Endothelial cell of umbilical vein (primary cell): Measurements from ENCODE around the gene C20orf144. TPM values are rescaled to one million over a fixed set of nuclear protein-coding genes. Genes with fewer than 3 reads are reported as not detected.

Experiments used
- BruUV-seq: library from RNA; stranded (reverse); fragments of 400-500 nt; replicated peaks from 2 replicates; lab custom pipeline; 2021; lab: Mats Ljungman, UMichigan
- CTCF ChIA-PET: fragments of 300-600, 350-600 bp; sonication (Branson Sonifier 250); formaldehyde crosslinking; loops from one replicate; lab custom pipeline; 2021; ENCODE audit warnings: antibody characterized with exemption, inconsistent platforms; lab: Charles Lee
- POLR2A ChIA-PET: fragments of 300-600, 350-600 bp; sonication (Branson Sonifier 250); formaldehyde crosslinking; loops from one replicate; lab custom pipeline; 2021; ENCODE audit warnings: antibody characterized with exemption, inconsistent platforms; lab: Charles Lee
- DNase-seq: peaks from one replicate; pipeline ENCODE4 v3.0.0-alpha.2; 2011; ENCODE audit warnings: low read depth, low spot score
- FAIRE-seq: peaks from 2 replicates; lab custom pipeline; 2011; peaks lifted over from hg19 to GRCh38; lab: Jason Lieb, UNC
- H2AFZ ChIP-seq: 2 replicates; pipeline ENCODE4 v1.6.0; 2012; ENCODE audit warnings: low read depth, low read length, control low read depth, inconsistent platforms
- H3K27ac ChIP-seq: 2 replicates; pipeline ENCODE4 v1.5.1; 2011; ENCODE audit warnings: low read depth, mild to moderate bottlenecking, control low read depth, low read length, moderate library complexity; ENCODE audit not compliant: insufficient read depth
- H3K27me3 ChIP-seq, 2 experiments: 2 replicates each; pipeline versions ENCODE4 v1.6.0 to v1.6.1; 2011; ENCODE audit warnings: low read length in 2 of 2, mixed read lengths in 1 of 2; ENCODE audit not compliant: control insufficient read depth in 2 of 2, insufficient read depth in 2 of 2
- H3K36me3 ChIP-seq, 2 experiments: 2 replicates in 1 of 2; 3 replicates in 1 of 2; pipeline ENCODE4 v1.5.1; 2011; ENCODE audit warnings: low read length in 2 of 2, mild to moderate bottlenecking in 1 of 2, moderate library complexity in 1 of 2; ENCODE audit not compliant: control insufficient read depth in 2 of 2, insufficient read depth in 2 of 2; ENCODE audit errors: extremely low read depth in 1 of 2
- H3K4me1 ChIP-seq: 3 replicates; pipeline ENCODE4 v1.5.1; 2011; ENCODE audit warnings: mild to moderate bottlenecking, low read length; ENCODE audit not compliant: control insufficient read depth, insufficient read depth; ENCODE audit errors: extremely low read depth
- H3K4me2 ChIP-seq: 2 replicates; pipeline ENCODE4 v1.6.1; 2011; ENCODE audit warnings: low read length, control low read depth, mixed read lengths; ENCODE audit not compliant: insufficient read depth
- H3K4me3 ChIP-seq, 3 experiments: fragments of 200-600 bp in 1 of 3; sonication (generic), shearing (Covaris generic) in 1 of 3; replicated peaks in 1 of 3; 2 replicates each; pipeline ENCODE4 v1.5.1; 2011 to 2016; ENCODE audit warnings: control low read depth in 3 of 3, low read length in 3 of 3, mild to moderate bottlenecking in 2 of 3, inconsistent platforms in 1 of 3, low read depth in 1 of 3, moderate library complexity in 1 of 3; ENCODE audit not compliant: insufficient read depth in 1 of 3
- H3K79me2 ChIP-seq: 2 replicates; pipeline ENCODE4 v1.6.0; 2012; ENCODE audit warnings: low read length, inconsistent platforms; ENCODE audit not compliant: control insufficient read depth, insufficient read depth
- H3K9ac ChIP-seq: replicated peaks from 2 replicates; pipeline ENCODE3; 2011; ENCODE audit warnings: low read length, control low read depth; ENCODE audit not compliant: insufficient read depth; ENCODE audit errors: extremely low read depth
- H3K9me1 ChIP-seq: replicated peaks from 3 replicates; pipeline ENCODE4 v1.6.0; 2011; ENCODE audit warnings: mild to moderate bottlenecking, low read length; ENCODE audit not compliant: control insufficient read depth, insufficient read depth; ENCODE audit errors: extremely low read depth
- H3K9me3 ChIP-seq: replicated peaks from 2 replicates; pipeline ENCODE4 v1.5.1; 2012; ENCODE audit warnings: low read length, inconsistent platforms; ENCODE audit not compliant: control insufficient read depth, insufficient read depth
- H4K20me1 ChIP-seq: replicated peaks from 2 replicates; pipeline ENCODE3; 2011; ENCODE audit warnings: mild to moderate bottlenecking, low read length; ENCODE audit not compliant: control insufficient read depth, insufficient read depth; ENCODE audit errors: extremely low read depth
- EZH2 ChIP-seq: IDR thresholded peaks from 2 replicates; pipeline ENCODE4 v1.6.1; 2012; ENCODE audit warnings: borderline replicate concordance, low read depth, mild to moderate bottlenecking, moderate library complexity, low read length, inconsistent platforms; ENCODE audit not compliant: severe bottlenecking
- FOS ChIP-seq: IDR thresholded peaks from 2 replicates; pipeline ENCODE4 v1.6.1; 2011; ENCODE audit warnings: mild to moderate bottlenecking, low read length, moderate library complexity, borderline replicate concordance; ENCODE audit not compliant: insufficient read depth
- GATA2 ChIP-seq: IDR thresholded peaks from 2 replicates; pipeline ENCODE4 v1.7.0; 2011; ENCODE audit warnings: low read depth, mild to moderate bottlenecking, moderate library complexity, mixed read lengths, low read length; ENCODE audit not compliant: insufficient read length, insufficient read depth
- JUN ChIP-seq: IDR thresholded peaks from 2 replicates; pipeline ENCODE4 v1.6.1; 2011; ENCODE audit warnings: borderline replicate concordance, low read depth; ENCODE audit not compliant: insufficient read length, insufficient read depth
- MYC ChIP-seq: IDR thresholded peaks from one replicate; pipeline ENCODE4 v1.6.1; 2011; ENCODE audit warnings: mild to moderate bottlenecking, low read depth, low read length
- POLR2A ChIP-seq: IDR thresholded peaks from 2 replicates; pipeline ENCODE4 v1.6.1; 2012; ENCODE audit warnings: low read depth, mild to moderate bottlenecking, control low read depth, low read length
- POLR2AphosphoS5 ChIP-seq: IDR thresholded peaks from 2 replicates; pipeline ENCODE4 v1.6.1; 2012; ENCODE audit warnings: low read depth, mild to moderate bottlenecking, control low read depth, low read length, moderate library complexity; ENCODE audit not compliant: insufficient read depth
- dilution Hi-C: fragments of 300-500 bp; cut with MboI; formaldehyde crosslinking; loops from one replicate; pipeline ENCODE4 v1.15.0; 2019; ENCODE audit warnings: low sequenced_read_pairs; ENCODE audit not compliant: extremely low pct_ligation_motif_present
- intact Hi-C: fragments of 100-400 bp; cut with micrococcal nuclease; formaldehyde crosslinking; loops from one replicate; pipeline ENCODE4 v1.10.0; 2022
- polyA plus RNA-seq, 4 experiments: library from polyadenylated mRNA; depleted of rRNA in 3 of 4; stranded (reverse) in 3 of 4; unstranded in 1 of 4; fragments of >200 nt; gene quantifications; 2 replicates each; pipeline versions ENCODE4 v1.2.1 to v1.2.3, GENCODE V29; 2011 to 2012; ENCODE audit warnings: missing spikeins in 1 of 4
- total RNA-seq: library from RNA; stranded (reverse); gene quantifications from 2 replicates; pipeline ENCODE4 v1.2.3, GENCODE V29; 2021
- TF ChIP-seq, protein P1 (sequence below): IDR thresholded peaks from 2 replicates; pipeline ENCODE4 v1.6.1; 2011; ENCODE audit not compliant: insufficient read depth, insufficient read length
- TF ChIP-seq, protein P2 (sequence below), 2 donors: IDR thresholded peaks; 1 replicate in 1 of 2; 2 replicates in 1 of 2; pipeline ENCODE4 v1.5.1; 2011; ENCODE audit warnings: low read length in 2 of 2, mild to moderate bottlenecking in 2 of 2, moderate library complexity in 2 of 2, control low read depth in 1 of 2, inconsistent platforms in 1 of 2, low read depth in 1 of 2; ENCODE audit not compliant: insufficient read depth in 1 of 2; ENCODE audit errors: extremely low read depth in 1 of 2

Gene C20orf144
- total and polyA plus RNA-seq, 2 donors (not counting 3 experiments of a cell fraction or from before 2014, with no cell fraction given), result not detected

DNA sequence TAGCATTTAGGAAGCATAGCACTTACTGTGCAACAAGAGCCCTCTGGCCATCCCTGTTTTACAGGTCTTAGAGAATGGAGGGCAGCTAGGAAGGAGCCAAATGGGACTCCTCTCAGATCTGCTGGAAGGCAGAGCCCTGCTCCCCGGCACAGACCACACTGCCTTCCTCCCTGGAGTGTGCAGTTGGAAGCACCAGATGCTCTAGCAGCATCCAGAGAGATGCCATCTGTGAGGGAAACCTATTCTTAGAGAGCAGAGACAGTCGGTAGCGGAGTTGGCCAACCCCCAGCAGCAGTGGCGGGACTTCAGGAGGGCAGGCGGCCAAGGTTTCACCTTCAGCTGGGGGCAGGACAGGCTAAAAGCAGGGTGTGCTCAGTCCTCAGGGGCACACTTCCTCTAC, 40.7 kb downstream of the C20orf144 start:
- no peak overlapping the region for H2AFZ ChIP-seq
- dilution Hi-C loops (no loop called here), intact Hi-C loops (no loop called here)
- H3K9me1 ChIP-seq, result no peaks in the 10 kb centered on the region
- no peaks in the 10 kb centered on the region for H3K79me2 ChIP-seq
- no peak overlapping the region for H3K27ac ChIP-seq
- H3K27me3 ChIP-seq, result no peaks in the 10 kb centered on the region
- TF ChIP-seq JUN (no peak), GATA2 (no peak), MYC (no peak), EZH2 (no peak), POLR2AphosphoS5 (no peak), POLR2A (no peak), FOS (no peak)
- TF ChIP-seq, protein P1, sequence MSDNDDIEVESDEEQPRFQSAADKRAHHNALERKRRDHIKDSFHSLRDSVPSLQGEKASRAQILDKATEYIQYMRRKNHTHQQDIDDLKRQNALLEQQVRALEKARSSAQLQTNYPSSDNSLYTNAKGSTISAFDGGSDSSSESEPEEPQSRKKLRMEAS, result no peak
- TF ChIP-seq, protein P2, sequence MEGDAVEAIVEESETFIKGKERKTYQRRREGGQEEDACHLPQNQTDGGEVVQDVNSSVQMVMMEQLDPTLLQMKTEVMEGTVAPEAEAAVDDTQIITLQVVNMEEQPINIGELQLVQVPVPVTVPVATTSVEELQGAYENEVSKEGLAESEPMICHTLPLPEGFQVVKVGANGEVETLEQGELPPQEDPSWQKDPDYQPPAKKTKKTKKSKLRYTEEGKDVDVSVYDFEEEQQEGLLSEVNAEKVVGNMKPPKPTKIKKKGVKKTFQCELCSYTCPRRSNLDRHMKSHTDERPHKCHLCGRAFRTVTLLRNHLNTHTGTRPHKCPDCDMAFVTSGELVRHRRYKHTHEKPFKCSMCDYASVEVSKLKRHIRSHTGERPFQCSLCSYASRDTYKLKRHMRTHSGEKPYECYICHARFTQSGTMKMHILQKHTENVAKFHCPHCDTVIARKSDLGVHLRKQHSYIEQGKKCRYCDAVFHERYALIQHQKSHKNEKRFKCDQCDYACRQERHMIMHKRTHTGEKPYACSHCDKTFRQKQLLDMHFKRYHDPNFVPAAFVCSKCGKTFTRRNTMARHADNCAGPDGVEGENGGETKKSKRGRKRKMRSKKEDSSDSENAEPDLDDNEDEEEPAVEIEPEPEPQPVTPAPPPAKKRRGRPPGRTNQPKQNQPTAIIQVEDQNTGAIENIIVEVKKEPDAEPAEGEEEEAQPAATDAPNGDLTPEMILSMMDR (IDR thresholded peaks at IDR 0.05; ENCODE audit: extremely low read depth in 1 of 2, insufficient read depth in 1 of 2, low read depth in 1 of 2, low read length in 2 of 2), result no peak
- H3K9ac ChIP-seq, result no peak overlapping the region
- BruUV-seq, result no TSS peak
- H3K36me3 ChIP-seq, result no peaks in the 10 kb centered on the region
- DNase-seq (no peak), FAIRE-seq (no peak)
- no peaks in the 10 kb centered on the region for H4K20me1 ChIP-seq
- H3K4me2 ChIP-seq, result no peak overlapping the region
- H3K4me1 ChIP-seq, result no peaks in the 10 kb centered on the region
- no peaks in the 10 kb centered on the region for H3K9me3 ChIP-seq
- ChIA-PET CTCF (no interaction called here), POLR2A (no interaction called here)
- no peak overlapping the region for H3K4me3 ChIP-seq
